ENCODE results near the gene TNNT1.
"Not testable (repeated sequence)": the region's sequence is repeated elsewhere in the genome, so short reads cannot be mapped to it uniquely, and the experiment has no call there.

Gene TNNT1

GRCh38 chr19:55136399-55137102 lies 12.5 kb downstream of the TNNT1 start:
- DNase-seq: no peak

GRCh38 chr19:55134736-55135135 lies 14.3 kb downstream of the TNNT1 start:
- no peak for DNase-seq

- DNase-seq: no peak
Observed at GRCh38 chr19:55133639-55134444, 15.2 kb downstream of the TNNT1 start.

GRCh38 chr19:55132453-55133129 lies 16.4 kb downstream of the TNNT1 start:
- DNase-seq: no peak

- no peak for DNase-seq
Observed at GRCh38 chr19:55131421-55131820, 17.6 kb downstream of the TNNT1 start.

GRCh38 chr19:55119053-55119452 lies 30.0 kb downstream of the TNNT1 start:
- no peak for DNase-seq

- DNase-seq: no peak
Observed at GRCh38 chr19:55118401-55118991, 30.5 kb downstream of the TNNT1 start.

- DNase-seq: peak; percentile 97
Observed at GRCh38 chr19:55117663-55118391, 31.2 kb downstream of the TNNT1 start.

- no peak for DNase-seq
Observed at GRCh38 chr19:55116859-55117662, 31.9 kb downstream of the TNNT1 start, which contains the start of gene PPP1R12C. TSS of gene PPP1R12C (minus strand) at chr19:55117637. CDS start at chr19:55117543, 94 bp downstream.

GRCh38 chr19:55116232-55116858 lies 32.7 kb downstream of the TNNT1 start:
- DNase-seq: no peak

- no peak for DNase-seq
Observed at GRCh38 chr19:55115446-55116065, 33.5 kb downstream of the TNNT1 start.

- no peak for DNase-seq
Observed at GRCh38 chr19:55114566-55115145, 34.4 kb downstream of the TNNT1 start.

GRCh38 chr19:55113570-55114039 lies 35.4 kb downstream of the TNNT1 start:
- no peak for DNase-seq

- DNase-seq: no peak
Observed at GRCh38 chr19:55112777-55113569, 36.0 kb downstream of the TNNT1 start.

- DNase-seq: no peak
Observed at GRCh38 chr19:55112246-55112776, 36.7 kb downstream of the TNNT1 start.

GRCh38 chr19:55111238-55111831 lies 37.7 kb downstream of the TNNT1 start:
- no peak for DNase-seq

GRCh38 chr19:55109527-55110291 lies 39.3 kb downstream of the TNNT1 start:
- DNase-seq: no peak

- not testable (repeated sequence) for DNase-seq
Observed at GRCh38 chr19:55107252-55107651, 41.8 kb downstream of the TNNT1 start.
